NB4 (cell line): ENCODE results near the gene TRAK1.

Experiments used
- DNase-seq: peaks from one replicate; pipeline ENCODE4 v3.0.0; 2010; ENCODE audit warnings: low read depth
- H3K4me3 ChIP-seq: one replicate; pipeline ENCODE4 v1.5.1; 2011; ENCODE audit warnings: mild to moderate bottlenecking, low read depth, low read length, moderate library complexity
- CTCF ChIP-seq: IDR thresholded peaks from one replicate; pipeline ENCODE4 v1.5.1; 2012; ENCODE audit warnings: low read depth, low read length
- MAX ChIP-seq: IDR thresholded peaks from 2 replicates; pipeline ENCODE4 v1.6.1; 2011; ENCODE audit warnings: low read depth, low read length
- MYC ChIP-seq: IDR thresholded peaks from 2 replicates; pipeline ENCODE4 v1.6.1; 2011; ENCODE audit warnings: low read depth, low read length
- POLR2A ChIP-seq: IDR thresholded peaks from 2 replicates; pipeline ENCODE4 v1.6.1; 2011; ENCODE audit warnings: mild to moderate bottlenecking; ENCODE audit not compliant: insufficient read length; ENCODE audit errors: extremely low read depth

Gene TRAK1

GRCh38 chr3:42166214-42166613 is 75.1 kb downstream of the TRAK1 start:
- H3K4me3 ChIP-seq, result no peak overlapping the region
- TF ChIP-seq POLR2A (no peak), MAX (no peak), CTCF (no peak)
- DNase-seq, result no peak

GRCh38 chr3:42166662-42167300 is 75.6 kb downstream of the TRAK1 start:
- TF ChIP-seq MYC, result no peak
- TF ChIP-seq MAX, result no peak
- DNase-seq, result no peak
- no peak overlapping the region for H3K4me3 ChIP-seq

- no peak overlapping the region for H3K4me3 ChIP-seq
- no peak for TF ChIP-seq POLR2A
- no peak for DNase-seq
These were observed 78.5 kb downstream of the TRAK1 start for GRCh38 chr3:42169579-42170120.

GRCh38 chr3:42172047-42172654 is 81.0 kb downstream of the TRAK1 start:
- DNase-seq, result no peak
- no peak for TF ChIP-seq POLR2A
- TF ChIP-seq MAX, result no peak
- no peak for TF ChIP-seq CTCF
- TF ChIP-seq MYC, result no peak
- no peak overlapping the region for H3K4me3 ChIP-seq

GRCh38 chr3:42173307-42173706 is 82.2 kb downstream of the TRAK1 start:
- no peak overlapping the region for H3K4me3 ChIP-seq
- no peak for DNase-seq
- TF ChIP-seq CTCF (no peak), POLR2A (no peak), MYC (no peak), MAX (no peak)

- H3K4me3 ChIP-seq, result no peak overlapping the region
- no peak for DNase-seq
- no peak for TF ChIP-seq CTCF
- no peak for TF ChIP-seq MYC
- no peak for TF ChIP-seq MAX
- TF ChIP-seq POLR2A, result no peak
These were observed 83.7 kb downstream of the TRAK1 start for GRCh38 chr3:42174679-42175385.
